H9 (cell line): Measurements from ENCODE around the gene FGF22. TPM values are rescaled to one million over a fixed set of nuclear protein-coding genes. Genes with fewer than 3 reads are reported as not detected.

Experiments
- DNase-seq: peaks from one replicate; pipeline ENCODE4 v3.0.0-alpha.2; 2017
- H2AFZ ChIP-seq: one replicate; pipeline ENCODE4 v1.6.1; 2013; ENCODE audit warnings: mild to moderate bottlenecking, low read length, control low read depth, moderate library complexity
- H2AK5ac ChIP-seq: 2 replicates; pipeline ENCODE4 v1.6.1; 2013; ENCODE audit warnings: low read length, control low read depth, mixed read lengths; ENCODE audit not compliant: insufficient read length
- H2BK120ac ChIP-seq: one replicate; pipeline ENCODE4 v1.6.1; 2013; ENCODE audit warnings: low read depth, mild to moderate bottlenecking, low read length, control low read depth, inconsistent platforms; ENCODE audit not compliant: poor library complexity, severe bottlenecking
- H2BK12ac ChIP-seq: 2 replicates; pipeline ENCODE4 v1.6.1; 2013; ENCODE audit warnings: low read length, control low read depth, mixed read lengths, low read depth; ENCODE audit not compliant: insufficient read length
- H2BK15ac ChIP-seq: 2 replicates; pipeline ENCODE4 v1.6.1; 2013; ENCODE audit warnings: low read depth, low read length, control low read depth
- H2BK20ac ChIP-seq: one replicate; pipeline ENCODE4 v1.6.1; 2013; ENCODE audit warnings: low read depth, mild to moderate bottlenecking, low read length, control low read depth, inconsistent platforms; ENCODE audit not compliant: poor library complexity, severe bottlenecking
- H2BK5ac ChIP-seq: 2 replicates; pipeline ENCODE4 v1.6.1; 2013; ENCODE audit warnings: low read length, control low read depth, mixed read lengths; ENCODE audit not compliant: insufficient read length
- H3K14ac ChIP-seq: 2 replicates; pipeline ENCODE4 v1.6.1; 2013; ENCODE audit warnings: low read length, control low read depth; ENCODE audit not compliant: insufficient read depth
- H3K18ac ChIP-seq: 2 replicates; pipeline ENCODE4 v1.6.1; 2013; ENCODE audit warnings: low read depth, mild to moderate bottlenecking, mixed read lengths, low read length, control low read depth; ENCODE audit not compliant: insufficient read length
- H3K23ac ChIP-seq: 2 replicates; pipeline ENCODE4 v1.6.1; 2013; ENCODE audit warnings: low read length, control low read depth, mixed read lengths, low read depth; ENCODE audit not compliant: insufficient read length
- H3K23me2 ChIP-seq: 2 replicates; pipeline ENCODE4 v1.6.1; 2013; ENCODE audit warnings: low read depth, mild to moderate bottlenecking, mixed read lengths, low read length, control low read depth; ENCODE audit not compliant: insufficient read length, poor library complexity, severe bottlenecking
- H3K27ac ChIP-seq: 2 replicates; pipeline ENCODE4 v1.5.1; 2013; ENCODE audit warnings: low read length, control low read depth, mixed read lengths, low read depth; ENCODE audit not compliant: insufficient read length
- H3K27me3 ChIP-seq: 2 replicates; pipeline ENCODE4 v1.6.1; 2013; ENCODE audit warnings: low read length, control low read depth, inconsistent platforms; ENCODE audit not compliant: insufficient read depth
- H3K4ac ChIP-seq: 2 replicates; pipeline ENCODE4 v1.6.1; 2013; ENCODE audit warnings: low read depth, mild to moderate bottlenecking, control low read depth, inconsistent platforms, low read length, moderate library complexity
- H3K4me1 ChIP-seq: 2 replicates; pipeline ENCODE4 v1.6.1; 2013; ENCODE audit warnings: low read length, control low read depth, inconsistent platforms; ENCODE audit not compliant: insufficient read depth
- H3K4me2 ChIP-seq: 2 replicates; pipeline ENCODE4 v1.6.1; 2013; ENCODE audit warnings: low read length, control low read depth, mixed read lengths; ENCODE audit not compliant: insufficient read length, insufficient read depth
- H3K56ac ChIP-seq: 2 replicates; pipeline ENCODE4 v1.6.1; 2013; ENCODE audit warnings: low read depth, mild to moderate bottlenecking, mixed read lengths, low read length, control low read depth; ENCODE audit not compliant: insufficient read length
- H3K79me1 ChIP-seq: 2 replicates; pipeline ENCODE4 v1.6.1; 2013; ENCODE audit warnings: low read depth, mild to moderate bottlenecking, moderate library complexity, low read length, control low read depth, inconsistent platforms; ENCODE audit not compliant: insufficient read depth, poor library complexity, severe bottlenecking
- H3K79me2 ChIP-seq: 2 replicates; pipeline ENCODE4 v1.6.1; 2013; ENCODE audit warnings: low read length, control low read depth, inconsistent platforms; ENCODE audit not compliant: insufficient read depth
- H3K9ac ChIP-seq: 2 replicates; pipeline ENCODE4 v1.6.1; 2013; ENCODE audit warnings: low read length, control low read depth, mixed read lengths; ENCODE audit not compliant: insufficient read length; ENCODE audit errors: extremely low read depth
- H3K9me3 ChIP-seq: one replicate; pipeline ENCODE4 v1.6.1; 2013; ENCODE audit warnings: low read depth, low read length, inconsistent platforms; ENCODE audit not compliant: control insufficient read depth
- H3T11ph ChIP-seq: one replicate; pipeline ENCODE4 v1.6.1; 2013; ENCODE audit warnings: mild to moderate bottlenecking, low read length, control low read depth, inconsistent platforms
- H4K20me1 ChIP-seq: one replicate; pipeline ENCODE4 v1.6.1; 2013; ENCODE audit not compliant: control insufficient read depth, insufficient read length, insufficient read depth
- H4K5ac ChIP-seq: 2 replicates; pipeline ENCODE4 v1.6.1; 2013; ENCODE audit warnings: low read depth, mild to moderate bottlenecking, mixed read lengths, low read length, control low read depth; ENCODE audit not compliant: insufficient read length
- H4K8ac ChIP-seq: replicated peaks from 2 replicates; pipeline ENCODE4 v1.6.1; 2013; ENCODE audit warnings: low read length, control low read depth, mixed read lengths, low read depth; ENCODE audit not compliant: insufficient read length
- H4K91ac ChIP-seq: 2 replicates; pipeline ENCODE4 v1.6.1; 2013; ENCODE audit warnings: low read depth, mild to moderate bottlenecking, moderate library complexity, mixed read lengths, low read length, control low read depth; ENCODE audit not compliant: insufficient read length
- H3K27ac Mint-ChIP-seq, 3 experiments: 2 replicates in 2 of 3; 3 replicates in 1 of 3; pipeline ENCODE4 v1.8.0; 2020 to 2021; ENCODE audit warnings: mixed read lengths in 3 of 3, mild to moderate bottlenecking in 1 of 3, moderate library complexity in 1 of 3
- H3K27me3 Mint-ChIP-seq: 2 replicates; pipeline ENCODE4 v1.8.0; 2021; ENCODE audit warnings: low read depth, mild to moderate bottlenecking, moderate library complexity, mixed read lengths
- H3K36me3 Mint-ChIP-seq, 3 experiments: 2 replicates in 2 of 3; 3 replicates in 1 of 3; pipeline ENCODE4 v1.8.0; 2020 to 2021; ENCODE audit warnings: low read depth in 3 of 3, mixed read lengths in 3 of 3; ENCODE audit not compliant: insufficient read depth in 1 of 3
- H3K4me1 Mint-ChIP-seq, 2 experiments: 2 replicates each; pipeline ENCODE4 v1.8.0; 2020; ENCODE audit warnings: mixed read lengths in 2 of 2
- H3K4me3 Mint-ChIP-seq, 2 experiments: 2 replicates in 1 of 2; 3 replicates in 1 of 2; pipeline ENCODE4 v1.8.0; 2020 to 2021; ENCODE audit warnings: mild to moderate bottlenecking in 2 of 2, mixed read lengths in 2 of 2, moderate library complexity in 1 of 2
- H3K9me3 Mint-ChIP-seq, 2 experiments: 2 replicates in 1 of 2; 3 replicates in 1 of 2; pipeline ENCODE4 v1.8.0; 2020; ENCODE audit warnings: mild to moderate bottlenecking in 2 of 2, mixed read lengths in 2 of 2, moderate library complexity in 1 of 2
- CTCF ChIP-seq: fragments of 200-600 bp; sonication (generic); conservative IDR thresholded peaks from 3 replicates; pipeline ENCODE4 v1.8.0; 2021; ENCODE audit warnings: antibody characterized with exemption, mild to moderate bottlenecking
- WGBS: extraction: QIAGEN DNeasy Blood & Tissue Kit; methylation state at CpG from one replicate; pipeline ENCODE4 v1.1.7; 2013; ENCODE audit warnings: missing lambda C conversion rate, low lambda C conversion rate, mixed read lengths; ENCODE audit not compliant: insufficient read length; ENCODE audit errors: extremely low coverage; 5-methylcytosine and 5-hydroxymethylcytosine counted together
- total RNA-seq: library from RNA; stranded (reverse); gene quantifications from 2 replicates; pipeline ENCODE4 v1.2.1, GENCODE V29; 2021

The FGF22 gene
- total RNA-seq, 1 experiment from 2014 or later, result 0.72 TPM

DNA sequence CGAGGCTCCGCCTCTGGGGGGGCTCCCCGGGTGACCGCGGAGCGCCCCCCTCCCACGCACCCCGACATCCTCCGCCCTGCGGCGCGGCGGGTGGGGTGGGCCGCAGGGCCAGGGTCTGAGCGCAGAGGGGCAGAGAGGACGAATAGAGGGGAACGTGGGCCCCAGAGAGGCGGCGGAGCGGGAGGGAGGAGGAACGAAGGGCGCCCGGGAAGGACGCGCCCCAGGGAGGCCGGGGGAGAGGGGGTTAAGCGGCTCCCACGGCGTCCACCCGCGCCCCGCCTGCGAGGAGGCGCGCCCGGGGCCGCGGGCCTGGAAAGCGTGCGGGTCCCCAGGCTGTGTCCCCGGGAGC is 49.0 kb upstream of the FGF22 start:
- H2BK120ac ChIP-seq, result no peak overlapping the region
- H4K5ac ChIP-seq, result no peak overlapping the region
- no peak overlapping the region for H3K27ac ChIP-seq
- no peaks in the 10 kb centered on the region for H3K9me3 Mint-ChIP-seq
- no peak overlapping the region for H2BK12ac ChIP-seq
- WGBS, result no CpG with 5 or more reads among the region's 41 CpGs
- peaks cover 2 to 8% of the 10 kb centered on the region in 2 experiments; a peak in 1 of 4 replicates for H3K4me1 Mint-ChIP-seq
- H3K79me2 ChIP-seq, result no peaks in the 10 kb centered on the region
- no peak overlapping the region for H2AFZ ChIP-seq
- H3K14ac ChIP-seq, result no peak overlapping the region
- H3K4me1 ChIP-seq, result no peaks in the 10 kb centered on the region
- no peak overlapping the region for H3K4ac ChIP-seq
- H2BK5ac ChIP-seq, result no peak overlapping the region
- H2AK5ac ChIP-seq, result no peak overlapping the region
- no peaks in the 10 kb centered on the region for H3K36me3 Mint-ChIP-seq
- no peak overlapping the region for H3K4me3 Mint-ChIP-seq
- no peaks in the 10 kb centered on the region for H3K79me1 ChIP-seq
- H3K56ac ChIP-seq, result no peak overlapping the region
- H4K91ac ChIP-seq, result no peak overlapping the region
- no peak overlapping the region for H3K18ac ChIP-seq
- H3K23ac ChIP-seq, result no peak overlapping the region
- no peaks in the 10 kb centered on the region for H3K23me2 ChIP-seq
- no peak overlapping the region for H3K9ac ChIP-seq
- H3K27me3 ChIP-seq, result peaks cover 12% of the 10 kb centered on the region; the same call in 1 of the 2 replicates
- no peak for DNase-seq
- no peak overlapping the region for H2BK20ac ChIP-seq
- no peaks in the 10 kb centered on the region for H3K9me3 ChIP-seq
- H3T11ph ChIP-seq, result no peak overlapping the region
- H4K20me1 ChIP-seq, result peaks cover 3% of the 10 kb centered on the region
- H4K8ac ChIP-seq, result no peak overlapping the region
- no peak overlapping the region for H2BK15ac ChIP-seq
- peaks cover 52% of the 10 kb centered on the region for H3K27me3 Mint-ChIP-seq
- H3K4me2 ChIP-seq, result no peak overlapping the region
- no peak overlapping the region for H3K27ac Mint-ChIP-seq
- no peak for TF ChIP-seq CTCF
